ENCODE measurements around the gene CACNA1B.
"Not testable (repeated sequence)": the region's sequence is repeated elsewhere in the genome, so short reads cannot be mapped to it uniquely, and the experiment has no call there.

CACNA1B gene

GRCh38 chr9:138077898-138078540, 200.4 kb downstream of the CACNA1B start:
- in situ Hi-C loops (cut with MboI; ENCODE audit: low sequenced_read_pairs, unreplicated experiment), result no loop called here
- TF ChIP-seq CTCF (IDR thresholded peaks at IDR 0.05; ENCODE audit: borderline replicate concordance, control extremely low read depth, extremely low read depth, insufficient read depth, missing control alignments), result no peak
- no peak for DNase-seq (ENCODE audit: low spot score)

GRCh38 chr9:138078846-138079245, 201.3 kb downstream of the CACNA1B start:
- DNase-seq (ENCODE audit: low spot score), result no peak
- in situ Hi-C loops (cut with MboI; ENCODE audit: low sequenced_read_pairs, unreplicated experiment), result no loop called here
- no peak for TF ChIP-seq CTCF (IDR thresholded peaks at IDR 0.05; ENCODE audit: borderline replicate concordance, control extremely low read depth, extremely low read depth, insufficient read depth, missing control alignments)

- no peak for TF ChIP-seq CTCF (IDR thresholded peaks at IDR 0.05; ENCODE audit: borderline replicate concordance, control extremely low read depth, extremely low read depth, insufficient read depth, missing control alignments)
- no peak for DNase-seq (ENCODE audit: low spot score)
- in situ Hi-C loops (cut with MboI; ENCODE audit: low sequenced_read_pairs, unreplicated experiment), result no loop called here
Observed at GRCh38 chr9:138080979-138081378, 203.4 kb downstream of the CACNA1B start.

- peak; percentile 3 for DNase-seq (ENCODE audit: low spot score)
- TF ChIP-seq CTCF (IDR thresholded peaks at IDR 0.05; ENCODE audit: borderline replicate concordance, control extremely low read depth, extremely low read depth, insufficient read depth, missing control alignments), result no peak
- in situ Hi-C loops (cut with MboI; ENCODE audit: low sequenced_read_pairs, unreplicated experiment), result no loop called here
Observed at GRCh38 chr9:138082918-138083636, 205.5 kb downstream of the CACNA1B start.

GRCh38 chr9:138083873-138084272, 206.3 kb downstream of the CACNA1B start:
- no peak for DNase-seq (ENCODE audit: low spot score)
- TF ChIP-seq CTCF (IDR thresholded peaks at IDR 0.05; ENCODE audit: borderline replicate concordance, control extremely low read depth, extremely low read depth, insufficient read depth, missing control alignments), result no peak
- in situ Hi-C loops (cut with MboI; ENCODE audit: low sequenced_read_pairs, unreplicated experiment), result no loop called here

- no peak for TF ChIP-seq CTCF (IDR thresholded peaks at IDR 0.05; ENCODE audit: borderline replicate concordance, control extremely low read depth, extremely low read depth, insufficient read depth, missing control alignments)
- no peak for DNase-seq (ENCODE audit: low spot score)
- in situ Hi-C loops (cut with MboI; ENCODE audit: low sequenced_read_pairs, unreplicated experiment), result no loop called here
Observed at GRCh38 chr9:138085568-138085967, 208.0 kb downstream of the CACNA1B start.

GRCh38 chr9:138092057-138092456, 214.5 kb downstream of the CACNA1B start:
- DNase-seq (ENCODE audit: low spot score); in situ Hi-C loops (cut with MboI; ENCODE audit: low sequenced_read_pairs, unreplicated experiment): not testable (repeated sequence)
